K562 (cell line): ENCODE data around the gene METTL6. TPM values are rescaled to one million over a fixed set of nuclear protein-coding genes. Genes with fewer than 3 reads are reported as not detected.

Experiments
- ATAC-seq: fragments of 200-7000 bp; cut with Tn5 transposase; 3 replicates; pipeline ENCODE4 v1.9.1; 2020; ENCODE audit warnings: moderate library complexity
- BruUV-seq: library from RNA; stranded (reverse); fragments of 400-500 nt; replicated peaks from 2 replicates; lab custom pipeline; 2021; lab: Mats Ljungman, UMichigan
- CTCF ChIA-PET: fragments of 300-600 bp; formaldehyde crosslinking; extraction: SDS; loops from one replicate; lab custom pipeline; 2021; ENCODE audit warnings: low intra/inter-chr PET ratio; lab: Yijun Ruan, JAX
- POLR2A ChIA-PET: fragments of 300-600, 350-650 bp; sonication (Branson Sonifier 250); formaldehyde crosslinking; extraction: SDS; loops from one replicate; lab custom pipeline; 2021; ENCODE audit warnings: antibody characterized with exemption, inconsistent platforms; lab: Yijun Ruan, JAX
- DNase-seq, 4 experiments: peaks; one replicate each; pipeline versions ENCODE4 v3.0.0 to v3.0.0-alpha.2; 2011 to 2018; ENCODE audit warnings: low spot score in 3 of 4, mixed read lengths in 3 of 4; ENCODE audit errors: extremely low read depth in 1 of 4
- FAIRE-seq: peaks from 2 replicates; lab custom pipeline; 2011; peaks lifted over from hg19 to GRCh38; lab: Jason Lieb, UNC
- H2AFZ ChIP-seq: 2 replicates; pipeline ENCODE4 v1.6.0; 2011; ENCODE audit warnings: low read depth, low read length, control low read depth, inconsistent platforms
- H3K27ac ChIP-seq: fragments of 200-600 bp; 3 replicates; pipeline ENCODE4 v1.8.0; 2011; ENCODE audit warnings: low read depth, mild to moderate bottlenecking, control low read depth, inconsistent platforms, low read length, moderate library complexity, mixed read lengths; ENCODE audit errors: extremely low read depth
- H3K27me3 ChIP-seq, 2 experiments: fragments of 300-600 bp in 1 of 2; 2 replicates in 1 of 2; 3 replicates in 1 of 2; pipeline versions ENCODE4 v1.6.0 to v1.8.0; 2011; ENCODE audit warnings: inconsistent platforms in 2 of 2, low read length in 2 of 2, mild to moderate bottlenecking in 1 of 2, mixed read lengths in 1 of 2, moderate library complexity in 1 of 2; ENCODE audit not compliant: control insufficient read depth in 2 of 2, insufficient read depth in 2 of 2
- H3K36me3 ChIP-seq: fragments of 300-600 bp; 3 replicates; pipeline ENCODE4 v1.8.0; 2011; ENCODE audit warnings: mild to moderate bottlenecking, low read length, inconsistent platforms; ENCODE audit not compliant: control insufficient read depth, insufficient read depth
- H3K4me1 ChIP-seq, 2 experiments: fragments of 200-600 bp in 1 of 2; replicated peaks in 1 of 2; 2 replicates in 1 of 2; 3 replicates in 1 of 2; pipeline versions ENCODE4 v1.5.1 to v1.8.0; 2011; ENCODE audit warnings: inconsistent platforms in 2 of 2, low read length in 2 of 2, mild to moderate bottlenecking in 1 of 2, mixed read lengths in 1 of 2, moderate library complexity in 1 of 2; ENCODE audit not compliant: control insufficient read depth in 2 of 2, insufficient read depth in 2 of 2
- H3K4me2 ChIP-seq: 2 replicates; pipeline ENCODE4 v1.6.1; 2011; ENCODE audit warnings: low read length, control low read depth, inconsistent platforms, mixed read lengths; ENCODE audit not compliant: insufficient read depth
- H3K4me3 ChIP-seq: fragments of 200-600 bp; sonication (generic), shearing (Covaris generic); 2 replicates; pipeline ENCODE4 v1.5.1; 2016; ENCODE audit warnings: control low read depth, inconsistent platforms
- H3K79me2 ChIP-seq: fragments of 200-600 bp; 3 replicates; pipeline ENCODE4 v1.8.0; 2011; ENCODE audit warnings: low read length, inconsistent platforms; ENCODE audit not compliant: control insufficient read depth, insufficient read depth
- H3K9ac ChIP-seq, 2 experiments: 2 replicates each; pipeline versions ENCODE4 v1.6.0 to v1.6.1; 2011; ENCODE audit warnings: low read depth in 2 of 2, low read length in 2 of 2, control low read depth in 1 of 2, inconsistent platforms in 1 of 2, mild to moderate bottlenecking in 1 of 2, mixed read lengths in 1 of 2; ENCODE audit not compliant: insufficient read depth in 1 of 2
- H3K9me1 ChIP-seq: one replicate; pipeline ENCODE4 v1.6.0; 2011; ENCODE audit warnings: inconsistent platforms, mild to moderate bottlenecking, low read length, moderate library complexity; ENCODE audit not compliant: control insufficient read depth, insufficient read depth
- H3K9me3 ChIP-seq: replicated peaks from 2 replicates; pipeline ENCODE4 v1.5.1; 2011; ENCODE audit warnings: low read depth, low read length, inconsistent platforms; ENCODE audit not compliant: control insufficient read depth, insufficient read depth
- H4K20me1 ChIP-seq: replicated peaks from 2 replicates; pipeline ENCODE4 v1.6.1; 2011; ENCODE audit warnings: low read length, inconsistent platforms, mixed read lengths; ENCODE audit not compliant: control insufficient read depth, insufficient read depth
- GABPB1 ChIP-seq: sonication (generic); formaldehyde crosslinking; IDR thresholded peaks from 2 replicates; pipeline ENCODE4 v1.8.0; 2022; ENCODE audit warnings: mild to moderate bottlenecking, missing genetic modification reagents
- GATA2 ChIP-seq: sonication (generic); formaldehyde crosslinking; IDR thresholded peaks from 2 replicates; pipeline ENCODE4 v1.4.0; 2020; ENCODE audit warnings: mild to moderate bottlenecking, missing genetic modification reagents
- HMGN3 ChIP-seq: IDR thresholded peaks from 2 replicates; pipeline ENCODE4 v1.6.1; 2011; ENCODE audit warnings: borderline replicate concordance, low read depth, mild to moderate bottlenecking, mixed read lengths, low read length; ENCODE audit not compliant: insufficient read length; ENCODE audit errors: extremely low read depth
- JUND ChIP-seq, 2 experiments: IDR thresholded peaks; 2 replicates in 1 of 2; 3 replicates in 1 of 2; pipeline ENCODE4 v1.6.1; 2011; ENCODE audit warnings: borderline replicate concordance in 2 of 2, low read depth in 2 of 2, low read length in 2 of 2, improper control_type of control experiment in 1 of 2, missing biosample characterization in 1 of 2, missing genetic modification characterization in 1 of 2, missing genetic modification reagents in 1 of 2
- POU5F1 ChIP-seq: fragments of 150-350 bp; IDR thresholded peaks from 2 replicates; pipeline ENCODE4 v1.6.1; 2014; ENCODE audit warnings: borderline replicate concordance, low read length, low read depth, mild to moderate bottlenecking; ENCODE audit not compliant: partially characterized antibody
- SMARCE1 ChIP-seq: fragments of 450-650 bp; IDR thresholded peaks from 2 replicates; pipeline ENCODE4 v1.7.1; 2016; ENCODE audit warnings: mild to moderate bottlenecking
- TEAD4 ChIP-seq, 2 experiments: sonication (generic) in 1 of 2; formaldehyde crosslinking in 1 of 2; IDR thresholded peaks; 2 replicates each; pipeline versions ENCODE4 v1.6.1 to v1.8.0; 2012 to 2022; ENCODE audit warnings: borderline replicate concordance in 1 of 2, inconsistent platforms in 1 of 2, low read length in 1 of 2, mild to moderate bottlenecking in 1 of 2, missing genetic modification reagents in 1 of 2
- TFAM ChIP-seq: fragments of 250-450 bp; sonication (Bioruptor Pico); conservative IDR thresholded peaks from 2 replicates; pipeline ENCODE4 v1.5.0; 2021; ENCODE audit warnings: mild to moderate bottlenecking, moderate library complexity
- WGBS: fragments of 100-300 bp; shearing (Covaris generic); methylation state at CpG from one replicate; pipeline ENCODE4 v1.1.6; 2016; ENCODE audit warnings: low coverage, mixed read lengths; ENCODE audit not compliant: insufficient coverage; ENCODE audit errors: missing lambda C conversion rate; 5-methylcytosine and 5-hydroxymethylcytosine counted together
- in situ Hi-C: fragments of 300-500 bp; cut with MboI; formaldehyde crosslinking; loops from 4 replicates; pipeline ENCODE4 v1.15.0; 2018; ENCODE audit warnings: inconsistent platforms, mixed read lengths
- intact Hi-C: fragments of 100-400 bp; cut with micrococcal nuclease; formaldehyde crosslinking; loops from 2 replicates; pipeline ENCODE4 v1.14.2; 2022
- polyA plus RNA-seq, 8 experiments: library from polyadenylated mRNA; depleted of rRNA in 4 of 8; stranded (reverse) in 5 of 8; unstranded in 3 of 8; fragments of >200 nt; fragmentation: Nextera tagmentation in 2 of 8; fragmentation: Illumina TruSeq in 1 of 8; extraction: Ambion mirVana in 2 of 8; extraction: Trizol in 1 of 8; gene quantifications; 2 replicates each; pipeline versions ENCODE4 v1.2.1 to v1.2.3, GENCODE V29; 2011 to 2014; ENCODE audit warnings: inconsistent platforms in 1 of 8, missing spikeins in 1 of 8
- total RNA-seq, 7 experiments: library from RNA; depleted of rRNA in 6 of 7; stranded (reverse); fragments of >200 nt in 6 of 7; fragmentation: Illumina TruSeq in 2 of 7; extraction: Trizol in 2 of 7; gene quantifications; 2 replicates each; pipeline versions ENCODE4 v1.2.1 to v1.2.3, GENCODE V29; 2011 to 2021; ENCODE audit warnings: low replicate concordance in 1 of 7
- TF ChIP-seq, protein P1 (sequence below): fragments of 250-450 bp; sonication (Bioruptor Pico); IDR thresholded peaks from 2 replicates; pipeline ENCODE4 v1.8.0; 2021; ENCODE audit warnings: borderline replicate concordance, mild to moderate bottlenecking, moderate library complexity; ENCODE audit not compliant: poor library complexity, severe bottlenecking
- TF ChIP-seq, protein P2 (sequence below), 2 experiments: fragments of 450-650 bp; conservative IDR thresholded peaks; 2 replicates each; pipeline ENCODE4 v1.6.1; 2017; ENCODE audit warnings: mild to moderate bottlenecking in 2 of 2, moderate library complexity in 2 of 2

The METTL6 gene
- total and polyA plus RNA-seq, 9 of the 15 experiments (the other 6 are each of a cell fraction or from before 2014, with no cell fraction given) = 18.8 to 61.5 (median 33.9) TPM

DNA sequence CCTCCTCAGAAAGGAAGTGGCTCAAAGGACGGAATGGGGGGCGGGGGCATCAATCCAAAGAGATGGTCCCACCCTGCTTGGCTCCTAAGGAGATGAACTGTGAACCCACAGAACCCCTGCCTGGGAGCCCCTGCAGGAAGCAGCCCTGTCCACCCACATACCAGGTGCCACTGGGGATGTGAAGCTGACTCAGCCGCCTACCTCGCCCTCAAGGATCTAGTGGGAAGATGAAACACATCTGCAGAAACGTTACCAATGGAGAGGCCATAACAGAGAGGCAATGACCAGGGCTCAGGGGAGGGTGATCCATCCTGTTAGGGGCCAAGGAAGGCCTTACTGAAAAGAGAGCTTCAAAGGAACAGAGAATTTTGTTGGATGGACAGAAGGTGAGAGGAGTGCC, 35.1 kb upstream of the METTL6 start:
- no peak overlapping the region for H2AFZ ChIP-seq
- POLR2A ChIA-PET = no interaction called here
- no peaks in the 10 kb centered on the region for H3K4me1 ChIP-seq
- CTCF ChIA-PET = no interaction called here
- FAIRE-seq (no peak), ATAC-seq (no peak), DNase-seq (no peak)
- H3K9me3 ChIP-seq = no peaks in the 10 kb centered on the region
- no peak overlapping the region for H3K4me2 ChIP-seq
- intact Hi-C loops (no loop called here), in situ Hi-C loops (no loop called here)
- no peaks in the 10 kb centered on the region for H4K20me1 ChIP-seq
- no TSS peak for BruUV-seq
- H3K9me1 ChIP-seq = no peaks in the 10 kb centered on the region
- H3K4me3 ChIP-seq = no peak overlapping the region
- H3K36me3 ChIP-seq = no peaks in the 10 kb centered on the region
- H3K27ac ChIP-seq = no peak overlapping the region
- WGBS = 11% methylated on average over 5 of the region's 5 CpGs
- TF ChIP-seq POU5F1 = no peak
- no peak for TF ChIP-seq TFAM
- no peak for TF ChIP-seq SMARCE1
- TF ChIP-seq JUND (IDR thresholded peaks at IDR 0.05; ENCODE audit: borderline replicate concordance, low read depth, low read length) = no peak
- no peak for TF ChIP-seq JUND (tag; IDR thresholded peaks at IDR 0.05; ENCODE audit: borderline replicate concordance, low read depth, low read length)
- no peak for TF ChIP-seq GABPB1 (CRISPR knock-in tag)
- TF ChIP-seq, protein P1, sequence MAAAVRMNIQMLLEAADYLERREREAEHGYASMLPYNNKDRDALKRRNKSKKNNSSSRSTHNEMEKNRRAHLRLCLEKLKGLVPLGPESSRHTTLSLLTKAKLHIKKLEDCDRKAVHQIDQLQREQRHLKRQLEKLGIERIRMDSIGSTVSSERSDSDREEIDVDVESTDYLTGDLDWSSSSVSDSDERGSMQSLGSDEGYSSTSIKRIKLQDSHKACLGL (CRISPR knock-in tag) = no peak
- TF ChIP-seq TEAD4 (IDR thresholded peaks at IDR 0.05; ENCODE audit: low read length) = no peak
- TF ChIP-seq TEAD4 (CRISPR knock-in tag; IDR thresholded peaks at IDR 0.05; ENCODE audit: borderline replicate concordance) = no peak
- TF ChIP-seq HMGN3 = no peak
- TF ChIP-seq, protein P2, sequence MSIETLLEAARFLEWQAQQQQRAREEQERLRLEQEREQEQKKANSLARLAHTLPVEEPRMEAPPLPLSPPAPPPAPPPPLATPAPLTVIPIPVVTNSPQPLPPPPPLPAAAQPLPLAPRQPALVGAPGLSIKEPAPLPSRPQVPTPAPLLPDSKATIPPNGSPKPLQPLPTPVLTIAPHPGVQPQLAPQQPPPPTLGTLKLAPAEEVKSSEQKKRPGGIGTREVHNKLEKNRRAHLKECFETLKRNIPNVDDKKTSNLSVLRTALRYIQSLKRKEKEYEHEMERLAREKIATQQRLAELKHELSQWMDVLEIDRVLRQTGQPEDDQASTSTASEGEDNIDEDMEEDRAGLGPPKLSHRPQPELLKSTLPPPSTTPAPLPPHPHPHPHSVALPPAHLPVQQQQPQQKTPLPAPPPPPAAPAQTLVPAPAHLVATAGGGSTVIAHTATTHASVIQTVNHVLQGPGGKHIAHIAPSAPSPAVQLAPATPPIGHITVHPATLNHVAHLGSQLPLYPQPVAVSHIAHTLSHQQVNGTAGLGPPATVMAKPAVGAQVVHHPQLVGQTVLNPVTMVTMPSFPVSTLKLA (conservative IDR thresholded peaks at IDR 0.05) = no peak
- no peak for TF ChIP-seq GATA2
- no peak overlapping the region for H3K9ac ChIP-seq
- peaks cover 23 to 31% of the 10 kb centered on the region in 2 experiments for H3K27me3 ChIP-seq
- H3K79me2 ChIP-seq = no peaks in the 10 kb centered on the region
